Lung microvascular endothelial cell (primary cell): ENCODE data around the gene C6orf163. TPM values are rescaled to one million over a fixed set of nuclear protein-coding genes. Genes with fewer than 3 reads are reported as not detected.

Experiments
- DNase-seq, 2 donors: peaks; one replicate each; pipeline versions ENCODE4 v3.0.0 to v3.0.0-alpha.2; 2010; ENCODE audit warnings: low read depth in 2 of 2
- total RNA-seq: library from RNA; depleted of rRNA; stranded (reverse); fragments of >200 nt; gene quantifications from 2 replicates; pipeline ENCODE4 v1.2.1, GENCODE V29; 2014

C6orf163 gene
- total RNA-seq, 1 donor from 2014 or later: 0.79 TPM

DNA sequence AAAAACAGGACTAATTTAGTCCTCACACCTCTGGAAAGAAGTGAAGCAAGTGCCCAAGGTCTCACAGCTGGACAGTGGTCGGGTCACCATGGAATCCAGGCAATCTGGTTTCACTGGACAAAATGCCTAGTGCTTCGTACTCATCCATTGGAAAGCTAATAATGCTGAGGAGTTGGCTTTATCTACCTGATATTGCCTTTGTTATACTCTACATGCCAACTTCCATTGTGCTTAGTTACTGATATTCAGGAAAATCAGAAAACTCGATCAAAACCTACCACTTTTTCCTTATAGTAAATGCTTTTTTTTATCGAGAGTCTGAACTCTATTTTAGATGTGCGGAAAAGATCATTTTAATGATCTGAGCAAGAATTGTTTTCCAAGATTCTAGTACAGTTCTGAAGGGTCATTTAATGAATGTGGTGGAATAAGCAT lies 64.1 kb downstream of the C6orf163 start:
- no peak for DNase-seq

Other genes with a start within 250 kb of the C6orf163 start
- not detected in 2 replicates for gene CGA, start 249.7 kb upstream of the C6orf163 start, total RNA-seq
- gene ZNF292, start 189.2 kb upstream of the C6orf163 start, total RNA-seq: 11.3 and 18.3 TPM in 2 replicates
- 2.0 and 2.4 TPM in 2 replicates for gene SMIM8, start 22.2 kb upstream of the C6orf163 start, total RNA-seq
- not detected in 2 replicates for gene GJB7, start 15.5 kb upstream of the C6orf163 start, total RNA-seq
- gene CFAP206, start 63.2 kb downstream of the C6orf163 start, total RNA-seq: under 0.01 and 0.22 TPM in 2 replicates
- 14.4 and 24.0 TPM in 2 replicates for gene SLC35A1, start 128.2 kb downstream of the C6orf163 start, total RNA-seq
- 26.4 and 28.4 TPM in 2 replicates for gene RARS2, start 245.2 kb downstream of the C6orf163 start, total RNA-seq
- gene ORC3, start 245.3 kb downstream of the C6orf163 start, total RNA-seq: 7.9 and 10.0 TPM in 2 replicates